Measurements from ENCODE around the gene KCNIP4. TPM values are rescaled to one million over a fixed set of nuclear protein-coding genes. Genes with fewer than 3 reads are reported as not detected.
A peak's percentile ranks its signal among the peaks of the same experiment; 100 is the strongest.

The KCNIP4 gene
- total RNA-seq, 1 donor from 2014 or later = 0.59 TPM

DNA sequence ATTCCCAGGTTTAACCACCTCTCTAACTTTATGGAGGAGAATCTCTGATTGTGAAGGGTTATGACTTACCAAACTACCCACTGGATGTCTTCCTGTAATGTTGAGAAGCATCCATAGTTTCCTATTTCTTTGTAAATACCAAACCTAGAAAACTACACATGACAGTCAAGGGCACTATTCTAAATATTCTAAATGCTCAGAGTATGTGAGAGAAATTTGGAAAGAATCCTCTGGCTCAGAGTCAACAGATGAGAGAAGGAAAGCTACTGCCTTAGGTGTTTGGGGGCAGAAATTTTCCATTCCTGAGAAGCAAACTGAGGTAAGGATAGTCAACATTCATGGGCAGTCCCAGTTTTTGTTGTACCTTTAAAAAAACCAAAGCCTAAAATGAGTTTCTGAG is 155.8 kb downstream of the KCNIP4 start:
- Histone ChIP-seq H3K9ac (ENCODE audit: low read length) (no peak overlapping the region), H3K79me2 (ENCODE audit: insufficient read depth, low read length) (no peaks in the 10 kb centered on the region), H3K4me2 (ENCODE audit: low read length) (no peak overlapping the region), H4K20me1 (ENCODE audit: insufficient read depth, low read length) (no peaks in the 10 kb centered on the region), H3K9me3 (ENCODE audit: insufficient read depth, low read depth, low read length) (no peaks in the 10 kb centered on the region), H3K4me3 (ENCODE audit: insufficient read depth, low read depth, low read length) (no peak overlapping the region), H2AFZ (ENCODE audit: low read depth, low read length) (no peak overlapping the region), H3K4me1 (ENCODE audit: insufficient read depth, low read length) (peaks cover 11% of the 10 kb centered on the region), H3K27me3 (ENCODE audit: insufficient read depth, low read length) (no peaks in the 10 kb centered on the region), H3K27ac (ENCODE audit: low read depth, low read length) (no peak overlapping the region), H3K36me3 (ENCODE audit: insufficient read depth, low read length) (no peaks in the 10 kb centered on the region)
- no peak for FAIRE-seq
- peaks cover 9% of the 10 kb centered on the region for H3K4me1 Mint-ChIP-seq (ENCODE audit: low read depth, unreplicated experiment)
- no peak for TF ChIP-seq EZH2 (IDR thresholded peaks at IDR 0.05; ENCODE audit: insufficient read depth, low read length)
- TF ChIP-seq, protein P1, sequence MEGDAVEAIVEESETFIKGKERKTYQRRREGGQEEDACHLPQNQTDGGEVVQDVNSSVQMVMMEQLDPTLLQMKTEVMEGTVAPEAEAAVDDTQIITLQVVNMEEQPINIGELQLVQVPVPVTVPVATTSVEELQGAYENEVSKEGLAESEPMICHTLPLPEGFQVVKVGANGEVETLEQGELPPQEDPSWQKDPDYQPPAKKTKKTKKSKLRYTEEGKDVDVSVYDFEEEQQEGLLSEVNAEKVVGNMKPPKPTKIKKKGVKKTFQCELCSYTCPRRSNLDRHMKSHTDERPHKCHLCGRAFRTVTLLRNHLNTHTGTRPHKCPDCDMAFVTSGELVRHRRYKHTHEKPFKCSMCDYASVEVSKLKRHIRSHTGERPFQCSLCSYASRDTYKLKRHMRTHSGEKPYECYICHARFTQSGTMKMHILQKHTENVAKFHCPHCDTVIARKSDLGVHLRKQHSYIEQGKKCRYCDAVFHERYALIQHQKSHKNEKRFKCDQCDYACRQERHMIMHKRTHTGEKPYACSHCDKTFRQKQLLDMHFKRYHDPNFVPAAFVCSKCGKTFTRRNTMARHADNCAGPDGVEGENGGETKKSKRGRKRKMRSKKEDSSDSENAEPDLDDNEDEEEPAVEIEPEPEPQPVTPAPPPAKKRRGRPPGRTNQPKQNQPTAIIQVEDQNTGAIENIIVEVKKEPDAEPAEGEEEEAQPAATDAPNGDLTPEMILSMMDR (IDR thresholded peaks at IDR 0.05; ENCODE audit: insufficient read depth, low read depth, low read length) = no peak
- H3K27me3 Mint-ChIP-seq (ENCODE audit: low read depth, unreplicated experiment) = no peaks in the 10 kb centered on the region
- no peak overlapping the region for H3K27ac Mint-ChIP-seq (ENCODE audit: unreplicated experiment)
- H3K36me3 Mint-ChIP-seq (ENCODE audit: low read depth, unreplicated experiment) = no peaks in the 10 kb centered on the region
- H3K9me3 Mint-ChIP-seq (ENCODE audit: unreplicated experiment) = peaks cover 5% of the 10 kb centered on the region
- H3K4me3 Mint-ChIP-seq (ENCODE audit: unreplicated experiment) = no peak overlapping the region
- DNase-seq (ENCODE audit: low read depth) = no peak

DNA sequence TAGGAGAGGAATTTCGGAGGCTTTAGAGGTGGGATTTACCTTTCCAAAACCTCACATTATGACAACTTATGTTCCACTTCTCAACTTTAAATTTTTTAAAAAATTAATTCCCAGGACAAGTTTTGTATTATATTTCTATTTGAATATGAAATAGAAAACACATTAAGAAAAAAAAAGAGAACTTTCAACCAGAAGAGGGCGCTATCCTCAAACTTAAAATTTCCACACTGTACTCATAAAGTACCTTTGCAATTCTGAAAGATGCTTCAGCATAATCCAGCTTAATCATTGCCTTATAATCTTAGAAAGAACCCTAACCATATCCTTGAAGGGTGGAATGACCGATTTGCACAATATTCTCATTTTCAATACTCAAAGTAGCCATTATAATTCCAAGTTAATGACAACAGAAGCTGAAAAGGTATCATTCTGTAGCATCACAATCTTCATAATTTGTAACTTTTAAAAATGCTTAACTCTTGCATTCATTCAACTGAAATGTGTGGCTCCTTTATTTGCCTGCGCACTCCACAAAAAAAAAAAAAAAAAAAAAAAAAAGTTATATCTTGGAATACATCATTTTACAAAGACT is 158.0 kb downstream of the KCNIP4 start:
- peak; percentile 70 for FAIRE-seq
- H3K4me1 ChIP-seq (ENCODE audit: insufficient read depth, low read length) = peaks cover 11% of the 10 kb centered on the region
- Mint-ChIP-seq H3K4me3 (ENCODE audit: unreplicated experiment) (no peak overlapping the region), H3K36me3 (ENCODE audit: low read depth, unreplicated experiment) (no peaks in the 10 kb centered on the region), H3K27ac (ENCODE audit: unreplicated experiment) (no peak overlapping the region), H3K9me3 (ENCODE audit: unreplicated experiment) (peaks cover 5% of the 10 kb centered on the region), H3K4me1 (ENCODE audit: low read depth, unreplicated experiment) (peaks cover 9% of the 10 kb centered on the region), H3K27me3 (ENCODE audit: low read depth, unreplicated experiment) (no peaks in the 10 kb centered on the region)
- no peak overlapping the region for H3K9ac ChIP-seq (ENCODE audit: low read length)
- no peak overlapping the region for H2AFZ ChIP-seq (ENCODE audit: low read depth, low read length)
- H4K20me1 ChIP-seq (ENCODE audit: insufficient read depth, low read length) = no peaks in the 10 kb centered on the region
- peak; percentile 16 for DNase-seq (ENCODE audit: low read depth)
- peak overlapping the region; percentile 9 for H3K27ac ChIP-seq (ENCODE audit: low read depth, low read length)
- no peaks in the 10 kb centered on the region for H3K79me2 ChIP-seq (ENCODE audit: insufficient read depth, low read length)
- no peaks in the 10 kb centered on the region for H3K27me3 ChIP-seq (ENCODE audit: insufficient read depth, low read length)
- H3K4me2 ChIP-seq (ENCODE audit: low read length) = peak overlapping the region; percentile 63
- TF ChIP-seq, protein P1 (IDR thresholded peaks at IDR 0.05; ENCODE audit: insufficient read depth, low read depth, low read length) = peak; percentile 25
- no peak for TF ChIP-seq EZH2 (IDR thresholded peaks at IDR 0.05; ENCODE audit: insufficient read depth, low read length)
- H3K9me3 ChIP-seq (ENCODE audit: insufficient read depth, low read depth, low read length) = no peaks in the 10 kb centered on the region
- H3K4me3 ChIP-seq (ENCODE audit: insufficient read depth, low read depth, low read length) = no peak overlapping the region
- H3K36me3 ChIP-seq (ENCODE audit: insufficient read depth, low read length) = no peaks in the 10 kb centered on the region

DNA sequence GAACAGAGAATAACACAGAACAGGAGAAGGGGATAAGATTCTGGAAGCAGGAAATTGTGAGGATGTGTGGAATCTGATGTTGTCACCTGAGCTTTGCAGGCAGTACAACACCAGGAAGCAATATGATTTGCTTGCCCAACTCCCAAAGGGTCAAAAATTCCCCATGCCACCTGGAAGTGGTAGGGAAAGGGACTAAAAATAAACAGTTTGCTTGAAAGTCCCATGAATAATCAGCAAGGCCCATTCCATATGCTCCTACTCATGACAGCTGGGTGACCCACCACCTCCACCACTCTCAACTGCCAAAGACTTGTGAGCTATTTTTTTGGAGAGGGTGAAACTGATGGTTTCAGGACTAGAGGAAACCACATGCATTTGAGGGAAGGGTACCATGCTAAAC is 168.4 kb downstream of the KCNIP4 start:
- Histone ChIP-seq H3K27me3 (ENCODE audit: insufficient read depth, low read length) (no peaks in the 10 kb centered on the region), H3K79me2 (ENCODE audit: insufficient read depth, low read length) (no peaks in the 10 kb centered on the region), H3K4me2 (ENCODE audit: low read length) (peak overlapping the region; percentile 54), H3K27ac (ENCODE audit: low read depth, low read length) (no peak overlapping the region), H2AFZ (ENCODE audit: low read depth, low read length) (no peak overlapping the region), H3K9ac (ENCODE audit: low read length) (no peak overlapping the region), H3K9me3 (ENCODE audit: insufficient read depth, low read depth, low read length) (no peaks in the 10 kb centered on the region), H3K4me3 (ENCODE audit: insufficient read depth, low read depth, low read length) (no peak overlapping the region), H4K20me1 (ENCODE audit: insufficient read depth, low read length) (no peaks in the 10 kb centered on the region), H3K4me1 (ENCODE audit: insufficient read depth, low read length) (peaks cover 7% of the 10 kb centered on the region), H3K36me3 (ENCODE audit: insufficient read depth, low read length) (no peaks in the 10 kb centered on the region)
- no peak overlapping the region for H3K4me3 Mint-ChIP-seq (ENCODE audit: unreplicated experiment)
- no peaks in the 10 kb centered on the region for H3K9me3 Mint-ChIP-seq (ENCODE audit: unreplicated experiment)
- FAIRE-seq = no peak
- H3K4me1 Mint-ChIP-seq (ENCODE audit: low read depth, unreplicated experiment) = peaks cover 7% of the 10 kb centered on the region
- TF ChIP-seq, protein P1 (IDR thresholded peaks at IDR 0.05; ENCODE audit: insufficient read depth, low read depth, low read length) = no peak
- TF ChIP-seq EZH2 (IDR thresholded peaks at IDR 0.05; ENCODE audit: insufficient read depth, low read length) = no peak
- peak; percentile 57 for DNase-seq (ENCODE audit: low read depth)
- H3K36me3 Mint-ChIP-seq (ENCODE audit: low read depth, unreplicated experiment) = no peaks in the 10 kb centered on the region
- no peaks in the 10 kb centered on the region for H3K27me3 Mint-ChIP-seq (ENCODE audit: low read depth, unreplicated experiment)
- H3K27ac Mint-ChIP-seq (ENCODE audit: unreplicated experiment) = no peak overlapping the region
